Duodenal mucosa (tissue), 2 donors: ENCODE results near the gene ZBTB44.

Experiments used
- H3K27ac ChIP-seq: one replicate; pipeline ENCODE4 v1.7.0; 2013; ENCODE audit warnings: low read depth, low read length
- H3K27me3 ChIP-seq, 2 donors: one replicate each; pipeline ENCODE4 v1.7.0; 2013; ENCODE audit warnings: low read length in 2 of 2, control low read depth in 1 of 2; ENCODE audit not compliant: insufficient read depth in 2 of 2, control insufficient read depth in 1 of 2
- H3K36me3 ChIP-seq, 2 donors: one replicate each; pipeline ENCODE4 v1.7.0; 2013; ENCODE audit warnings: low read length in 2 of 2, control low read depth in 1 of 2; ENCODE audit not compliant: insufficient read depth in 2 of 2, control insufficient read depth in 1 of 2
- H3K4me1 ChIP-seq, 2 donors: one replicate each; pipeline ENCODE4 v1.7.0; 2013; ENCODE audit warnings: low read length in 2 of 2, control low read depth in 1 of 2; ENCODE audit not compliant: insufficient read depth in 2 of 2, control insufficient read depth in 1 of 2
- H3K4me3 ChIP-seq, 2 donors: one replicate each; pipeline ENCODE4 v1.7.0; 2013; ENCODE audit warnings: low read length in 2 of 2, low read depth in 1 of 2
- H3K9ac ChIP-seq, 2 donors: one replicate each; pipeline ENCODE4 v1.7.0; 2013; ENCODE audit warnings: low read length in 2 of 2, low read depth in 1 of 2
- H3K9me3 ChIP-seq, 2 donors: one replicate each; pipeline ENCODE4 v1.7.0; 2013; ENCODE audit warnings: low read length in 2 of 2, control low read depth in 1 of 2; ENCODE audit not compliant: control insufficient read depth in 1 of 2

The ZBTB44 gene

DNA sequence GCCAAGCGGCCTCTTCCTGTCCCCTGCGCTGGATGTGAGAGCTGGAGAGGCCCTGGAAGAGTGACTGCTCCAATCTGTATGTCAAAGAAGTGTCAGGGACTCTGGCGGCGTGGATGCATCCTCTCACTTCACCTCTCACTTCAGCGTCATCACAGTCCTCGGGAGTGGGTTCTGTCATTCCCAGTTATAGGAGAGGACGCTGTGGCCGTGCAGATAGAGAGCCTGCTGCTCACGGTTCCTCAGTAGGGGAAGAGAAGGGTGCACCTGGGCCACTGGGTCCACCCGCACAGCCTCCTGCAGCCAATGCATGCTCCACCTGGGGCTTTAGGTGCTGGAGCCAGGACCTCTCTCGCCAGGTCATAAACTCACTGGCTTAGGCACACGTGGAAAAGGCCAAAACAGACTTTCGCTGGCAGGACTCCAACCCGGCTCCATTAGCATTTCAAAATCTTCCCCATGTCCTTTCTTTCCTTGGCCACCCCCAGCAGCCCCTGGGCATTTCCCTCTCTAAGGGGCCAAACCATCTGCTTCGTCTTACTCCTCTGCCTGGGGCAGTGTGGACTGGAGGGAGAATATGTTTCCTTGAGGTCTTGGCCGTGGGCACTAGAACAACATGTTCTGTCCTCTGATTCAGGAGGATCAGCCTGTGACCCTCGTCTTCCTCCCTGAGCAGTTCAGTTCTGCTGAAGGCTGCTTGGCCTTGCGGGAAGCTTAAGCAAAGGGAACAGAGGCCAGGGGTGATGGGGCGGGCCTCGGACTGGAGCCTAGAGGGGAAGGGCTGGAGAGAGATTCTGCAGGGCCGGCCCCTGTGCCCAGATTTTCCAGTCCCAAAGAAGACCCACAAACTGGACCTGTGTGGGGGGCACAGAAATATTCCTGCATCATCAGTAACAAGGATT is 97.3 kb downstream of the ZBTB44 start:
- Histone ChIP-seq H3K36me3 (peaks cover 5 to 14% of the 10 kb centered on the region in 2 donors), H3K4me1 (peaks cover 3 to 11% of the 10 kb centered on the region in 2 donors), H3K9ac (no peak overlapping the region), H3K27ac (no peak overlapping the region), H3K9me3 (no peaks in the 10 kb centered on the region), H3K4me3 (no peak overlapping the region), H3K27me3 (peaks cover 0 to 3% of the 10 kb centered on the region in 2 donors)

DNA sequence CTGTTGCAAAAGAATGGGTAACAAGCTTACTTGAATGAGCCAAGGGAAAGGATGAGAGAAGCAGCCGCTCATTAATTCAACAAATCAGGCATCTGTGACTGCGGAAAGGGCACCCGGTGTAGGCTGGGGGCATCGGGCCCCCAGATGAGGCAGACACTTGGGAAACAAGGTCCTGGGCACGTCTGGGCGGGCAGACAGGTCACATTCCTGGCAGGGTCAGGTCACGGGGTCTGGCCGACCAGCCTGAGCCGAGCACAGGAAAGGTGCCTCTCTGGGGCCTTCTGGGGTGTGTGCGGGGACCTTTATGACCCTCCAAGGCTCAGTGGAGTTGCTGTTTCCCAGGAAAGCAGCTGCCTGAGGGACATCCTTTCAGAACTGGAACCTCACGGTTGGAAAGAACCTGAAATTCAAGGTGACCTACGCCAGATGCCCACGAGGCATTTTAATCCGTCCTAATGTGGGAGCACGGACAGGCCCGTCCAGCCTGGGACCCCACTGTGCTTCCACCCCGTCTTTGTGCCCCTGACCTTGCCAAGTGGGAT is 98.1 kb downstream of the ZBTB44 start:
- Histone ChIP-seq H3K4me3 (no peak overlapping the region), H3K9ac (no peak overlapping the region), H3K27ac (no peak overlapping the region), H3K4me1 (peaks cover 3 to 11% of the 10 kb centered on the region in 2 donors), H3K36me3 (peaks cover 5 to 16% of the 10 kb centered on the region in 2 donors), H3K9me3 (no peaks in the 10 kb centered on the region), H3K27me3 (peaks cover 0 to 3% of the 10 kb centered on the region in 2 donors)

DNA sequence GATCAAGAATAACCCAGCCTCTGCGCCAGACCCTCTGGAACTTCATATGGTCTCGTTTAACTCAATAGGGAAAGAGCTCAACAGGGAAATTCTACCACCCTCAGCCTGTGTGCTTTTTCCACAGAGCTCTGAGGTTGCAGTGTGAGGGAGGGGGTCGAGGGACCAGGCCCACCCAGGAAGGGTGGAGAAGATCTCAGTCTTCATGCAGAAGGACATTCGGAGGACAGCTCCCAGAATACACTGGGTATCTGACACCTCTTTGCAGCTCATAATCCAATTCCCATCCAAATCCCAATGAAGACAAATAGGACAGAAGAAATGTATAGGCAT is 98.5 kb downstream of the ZBTB44 start:
- Histone ChIP-seq H3K4me3 (no peak overlapping the region), H3K9me3 (no peaks in the 10 kb centered on the region), H3K27ac (no peak overlapping the region), H3K27me3 (peaks cover 0 to 3% of the 10 kb centered on the region in 2 donors), H3K9ac (no peak overlapping the region), H3K4me1 (peaks cover 3 to 11% of the 10 kb centered on the region in 2 donors), H3K36me3 (peaks cover 5 to 21% of the 10 kb centered on the region in 2 donors)

DNA sequence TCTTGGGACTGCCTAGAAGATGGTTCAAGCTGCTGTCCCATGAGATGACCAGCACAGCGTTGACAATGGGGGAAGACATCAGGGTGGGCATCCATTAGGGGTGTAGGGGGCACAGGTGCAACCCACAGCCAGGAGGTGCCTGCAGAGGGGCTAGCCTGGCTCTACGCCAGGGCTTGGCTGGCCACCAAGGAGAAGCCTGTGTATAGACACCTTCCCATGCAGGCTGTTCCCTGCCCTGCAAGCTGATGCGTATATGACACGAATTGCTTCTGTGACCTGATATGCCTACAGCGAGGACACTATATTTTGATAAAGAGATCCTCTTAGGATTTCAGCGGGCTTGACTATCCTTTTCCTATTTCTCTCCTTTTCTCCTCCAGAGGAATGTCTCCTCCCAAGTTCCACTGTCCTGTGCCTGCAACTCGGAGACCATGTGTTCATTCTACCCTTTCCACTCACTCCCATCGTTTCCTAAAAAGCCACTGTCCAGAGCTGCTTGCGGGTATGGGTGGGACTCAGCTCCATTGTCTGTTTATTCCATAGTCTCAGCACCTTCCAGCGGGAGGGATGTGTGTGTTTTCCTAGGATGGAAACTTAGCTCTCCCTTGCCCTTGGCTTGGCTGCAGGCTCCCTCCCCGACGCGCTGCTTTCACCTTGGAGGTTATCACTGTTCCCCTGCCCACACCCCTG is 99.0 kb downstream of the ZBTB44 start:
- Histone ChIP-seq H3K9me3 (no peaks in the 10 kb centered on the region), H3K36me3 (peaks cover 5 to 22% of the 10 kb centered on the region in 2 donors), H3K4me3 (no peak overlapping the region), H3K27ac (no peak overlapping the region), H3K4me1 (peaks cover 3 to 11% of the 10 kb centered on the region in 2 donors), H3K27me3 (peaks cover 0 to 3% of the 10 kb centered on the region in 2 donors), H3K9ac (no peak overlapping the region)

DNA sequence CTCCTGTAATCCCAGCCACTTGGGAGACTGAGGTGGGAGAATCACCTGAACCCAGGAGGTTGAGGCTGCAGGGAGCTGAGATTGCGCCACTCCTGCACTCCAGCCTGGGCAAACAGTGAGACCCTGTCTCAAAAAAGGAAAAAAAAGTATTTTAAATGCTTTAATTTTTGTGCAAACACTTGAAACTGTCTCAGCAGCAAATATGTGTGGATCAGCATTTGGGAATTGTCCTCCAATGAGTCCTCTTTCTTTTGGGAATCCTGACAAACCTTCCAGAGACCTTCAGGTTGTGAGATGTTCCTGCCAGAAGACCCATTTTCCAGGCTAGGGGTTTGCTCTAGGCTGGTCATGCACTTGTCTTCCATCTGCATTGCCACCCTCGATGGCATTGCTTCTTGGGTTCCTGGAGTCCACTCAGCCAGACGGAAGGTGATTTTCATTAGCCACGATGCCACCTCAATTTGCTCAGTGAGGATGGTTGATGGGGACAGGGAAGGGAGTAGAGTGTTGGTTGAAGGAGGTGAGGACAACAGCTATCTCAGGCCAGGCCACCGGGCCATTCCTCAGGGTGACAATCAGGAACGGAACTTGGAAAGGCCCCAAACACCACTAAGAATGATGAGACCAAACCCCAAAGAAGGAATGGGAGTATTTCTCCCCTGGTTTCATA is 99.7 kb downstream of the ZBTB44 start:
- peaks cover 8 to 29% of the 10 kb centered on the region in 2 donors for H3K36me3 ChIP-seq
- H3K27ac ChIP-seq: no peak overlapping the region
- peaks cover 3 to 11% of the 10 kb centered on the region in 2 donors for H3K4me1 ChIP-seq
- H3K27me3 ChIP-seq: peaks cover 0 to 3% of the 10 kb centered on the region in 2 donors
- no peak overlapping the region for H3K9ac ChIP-seq
- H3K9me3 ChIP-seq: no peaks in the 10 kb centered on the region
- no peak overlapping the region for H3K4me3 ChIP-seq

DNA sequence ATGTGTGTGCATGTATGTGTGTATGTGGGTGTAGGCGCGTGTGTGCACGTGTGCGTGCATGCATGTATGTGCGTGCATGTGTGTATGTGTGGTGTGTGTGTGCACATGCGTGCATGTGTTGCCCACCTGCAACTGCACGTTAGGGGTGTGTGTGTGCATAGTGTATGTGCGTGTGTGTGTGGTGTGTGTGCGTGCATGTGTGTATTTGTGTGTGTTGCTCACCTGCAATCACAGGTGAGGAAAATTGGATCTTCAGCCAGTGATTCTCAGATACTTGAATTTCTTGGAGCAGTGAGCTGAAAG is 100.8 kb downstream of the ZBTB44 start:
- peaks cover 0 to 3% of the 10 kb centered on the region in 2 donors for H3K27me3 ChIP-seq
- H3K9ac ChIP-seq: no peak overlapping the region
- no peaks in the 10 kb centered on the region for H3K9me3 ChIP-seq

DNA sequence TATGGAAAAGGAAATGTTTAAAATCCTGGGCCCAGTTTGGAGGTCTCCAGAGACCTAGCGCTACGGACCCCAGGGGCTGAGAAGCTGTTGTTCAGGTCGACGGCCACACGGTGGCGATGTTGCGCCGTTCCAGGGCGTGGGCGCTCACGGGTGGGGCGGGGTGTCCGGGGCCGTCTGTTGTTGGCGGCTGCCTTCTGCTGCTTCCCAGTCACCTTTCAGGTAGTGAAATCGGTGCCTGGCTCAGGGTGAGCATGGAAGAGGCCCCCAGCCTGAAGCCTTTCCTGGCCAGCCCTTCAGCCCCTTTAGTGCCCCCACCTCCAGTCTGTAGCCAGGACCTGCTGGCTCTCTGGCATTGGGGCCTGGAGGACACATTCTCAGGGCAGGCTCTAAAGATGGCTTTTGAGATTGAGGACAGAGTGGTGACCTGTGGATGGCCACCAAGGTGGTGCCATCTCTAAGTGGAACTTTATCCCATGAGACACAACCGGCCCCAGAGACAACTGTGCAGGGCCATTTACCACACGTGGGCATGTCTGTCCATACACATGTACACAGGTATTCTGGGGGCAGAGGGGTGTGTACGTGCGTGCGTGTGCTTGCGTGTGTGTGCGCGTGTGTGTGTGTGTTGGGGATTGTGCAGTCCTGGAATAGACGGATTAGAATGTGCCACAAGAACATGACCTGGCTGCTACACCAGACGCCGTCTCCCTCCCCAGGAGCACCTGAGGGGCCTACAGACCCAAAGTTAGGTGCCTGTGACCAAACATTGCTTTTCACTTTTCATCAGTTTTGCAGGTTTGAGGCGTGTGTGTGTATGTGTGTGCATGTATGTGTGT is 101.4 kb downstream of the ZBTB44 start:
- no peak overlapping the region for H3K27ac ChIP-seq
- H3K27me3 ChIP-seq: peaks cover 0 to 3% of the 10 kb centered on the region in 2 donors
- H3K4me1 ChIP-seq: peaks cover 3 to 11% of the 10 kb centered on the region in 2 donors
- peaks cover 20 to 44% of the 10 kb centered on the region in 2 donors for H3K36me3 ChIP-seq
- no peak overlapping the region for H3K9ac ChIP-seq
- no peaks in the 10 kb centered on the region for H3K9me3 ChIP-seq
- no peak overlapping the region for H3K4me3 ChIP-seq

More for the DNA sequence above, 100.8 kb downstream of the ZBTB44 start:
- Histone ChIP-seq H3K27ac (no peak overlapping the region), H3K36me3 (peaks cover 15 to 39% of the 10 kb centered on the region in 2 donors), H3K4me1 (peaks cover 3 to 11% of the 10 kb centered on the region in 2 donors), H3K4me3 (no peak overlapping the region)

DNA sequence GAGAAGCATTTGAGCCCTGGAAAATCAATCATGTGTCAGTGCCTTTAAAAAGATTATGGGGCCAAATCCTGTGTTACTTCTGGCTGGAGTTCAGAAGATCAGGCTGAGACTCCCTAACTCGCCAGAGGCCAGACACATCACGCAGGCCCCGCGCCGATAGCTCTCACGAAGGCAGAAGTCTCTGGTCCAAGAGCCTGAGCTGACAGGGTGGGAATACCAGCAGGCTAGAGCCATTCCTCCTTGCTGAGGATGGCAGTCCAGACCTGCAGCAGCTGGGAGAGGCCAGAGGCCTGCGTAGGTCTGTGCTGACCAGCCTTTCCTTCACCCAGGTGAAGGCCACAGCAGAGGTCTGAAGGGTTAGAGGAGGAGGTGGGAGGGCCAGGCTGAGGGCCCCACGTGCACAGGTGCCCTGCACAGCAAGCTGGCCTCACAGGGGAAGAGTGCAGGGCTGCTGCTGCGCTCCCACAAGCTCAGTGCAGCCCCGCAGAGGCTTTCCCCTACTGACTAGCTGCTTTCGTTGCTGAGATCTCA is 102.2 kb downstream of the ZBTB44 start:
- Histone ChIP-seq H3K27ac (no peak overlapping the region), H3K4me1 (peaks cover 3 to 11% of the 10 kb centered on the region in 2 donors), H3K9me3 (no peaks in the 10 kb centered on the region), H3K9ac (no peak overlapping the region), H3K36me3 (peaks cover 20 to 49% of the 10 kb centered on the region in 2 donors), H3K27me3 (peaks cover 0 to 3% of the 10 kb centered on the region in 2 donors), H3K4me3 (no peak overlapping the region)

DNA sequence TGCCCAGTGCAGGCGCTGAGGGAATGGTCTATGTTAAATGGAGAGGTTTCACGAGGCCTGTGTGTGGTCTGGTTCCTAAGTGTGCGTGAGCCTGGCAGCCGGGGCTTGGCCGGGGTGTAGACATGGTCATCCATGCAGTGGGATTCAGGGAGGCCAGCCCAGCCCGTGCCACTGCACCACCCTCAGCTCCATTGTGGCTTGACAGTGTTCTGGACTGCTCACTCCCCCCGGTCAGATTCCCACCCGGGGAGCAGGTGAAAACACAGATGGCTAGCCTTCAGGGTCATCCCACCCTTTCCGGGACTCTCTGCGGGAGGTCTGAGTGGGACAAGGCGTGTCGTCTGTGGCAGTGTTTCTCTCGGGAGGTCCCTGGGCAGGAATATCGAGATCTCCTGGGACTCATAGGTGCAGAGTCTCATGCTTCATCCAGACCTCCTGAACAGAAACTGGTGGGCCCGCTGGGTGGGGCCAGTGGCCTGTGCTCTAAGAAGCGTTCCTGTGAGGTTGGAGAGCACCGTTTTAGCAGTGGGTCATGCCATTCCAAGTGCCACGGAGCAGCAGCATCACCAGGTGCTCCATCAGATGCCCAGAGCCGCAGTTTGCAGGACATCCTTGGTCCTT is 102.8 kb downstream of the ZBTB44 start:
- Histone ChIP-seq H3K9me3 (no peaks in the 10 kb centered on the region), H3K9ac (no peak overlapping the region), H3K4me3 (no peak overlapping the region), H3K4me1 (peaks cover 3 to 11% of the 10 kb centered on the region in 2 donors), H3K27me3 (peaks cover 0 to 3% of the 10 kb centered on the region in 2 donors), H3K36me3 (peaks cover 20 to 55% of the 10 kb centered on the region in 2 donors), H3K27ac (no peak overlapping the region)
